ENCODE measurements around the gene BBIP1. TPM values are rescaled to one million over a fixed set of nuclear protein-coding genes. Genes with fewer than 3 reads are reported as not detected.

Gene BBIP1
- total RNA-seq, 3 donors from 2014 or later (not counting 1 experiment from before 2014, with no cell fraction given): 27.2 to 58.6 (median 27.7) TPM

GRCh38 chr10:110857265-110858171 is 61.5 kb downstream of the BBIP1 start:
- Mint-ChIP-seq H3K4me3 (no peak overlapping the region), H3K4me1 (peaks cover 58 to 62% of the 10 kb centered on the region in 2 donors), H3K27me3 (ENCODE audit: low read depth in 2 of 2) (no peaks in the 10 kb centered on the region), H3K9me3 (no peaks in the 10 kb centered on the region), H3K27ac (peak overlapping the region in 1 of 2 donors; percentile 10), H3K36me3 (no peaks in the 10 kb centered on the region)
- DNase-seq (peak in 1 of 2 donors; percentile 65), ATAC-seq (peak in 1 of 3 donors; percentile 48)
- Histone ChIP-seq H3K27ac (ENCODE audit: low read length) (peak overlapping the region; percentile 92), H3K9me3 (ENCODE audit: control insufficient read depth, insufficient read depth, low read length) (no peaks in the 10 kb centered on the region), H3K27me3 (ENCODE audit: control insufficient read depth, insufficient read depth, low read length) (no peaks in the 10 kb centered on the region), H3K36me3 (ENCODE audit: control insufficient read depth, insufficient read depth, low read length) (no peaks in the 10 kb centered on the region), H3K4me3 (ENCODE audit: low read length) (no peak overlapping the region), H3K4me1 (ENCODE audit: control insufficient read depth, insufficient read depth, low read length) (peaks cover 50% of the 10 kb centered on the region)
- TF ChIP-seq CTCF (IDR thresholded peaks at IDR 0.05): no peak
- intact Hi-C loops (cut with micrococcal nuclease): no loop called here
- 48% methylated on average over 12 of the region's 12 CpGs for WGBS (ENCODE audit: insufficient coverage)

GRCh38 chr10:110853921-110854605 is 64.9 kb downstream of the BBIP1 start:
- no peaks in the 10 kb centered on the region for H3K9me3 ChIP-seq (ENCODE audit: control insufficient read depth, insufficient read depth, low read length)

GRCh38 chr10:110852947-110853346 is 66.0 kb downstream of the BBIP1 start:
- H3K4me3 ChIP-seq (ENCODE audit: low read length): no peak overlapping the region
- no peaks in the 10 kb centered on the region for H3K27me3 ChIP-seq (ENCODE audit: control insufficient read depth, insufficient read depth, low read length)
- intact Hi-C loops (cut with micrococcal nuclease): no loop called here
- Mint-ChIP-seq H3K27ac (no peak overlapping the region), H3K9me3 (peaks cover 0 to 3% of the 10 kb centered on the region in 2 donors), H3K4me1 (peaks cover 61 to 62% of the 10 kb centered on the region in 2 donors), H3K4me3 (no peak overlapping the region), H3K27me3 (ENCODE audit: low read depth in 2 of 2) (no peaks in the 10 kb centered on the region), H3K36me3 (no peaks in the 10 kb centered on the region)
- peak in 1 of 2 donors; percentile 6 for DNase-seq
- no peak overlapping the region for H3K27ac ChIP-seq (ENCODE audit: low read length)
- TF ChIP-seq CTCF (IDR thresholded peaks at IDR 0.05): no peak
- no peaks in the 10 kb centered on the region for H3K9me3 ChIP-seq (ENCODE audit: control insufficient read depth, insufficient read depth, low read length)
- H3K4me1 ChIP-seq (ENCODE audit: control insufficient read depth, insufficient read depth, low read length): peaks cover 50% of the 10 kb centered on the region
- H3K36me3 ChIP-seq (ENCODE audit: control insufficient read depth, insufficient read depth, low read length): no peaks in the 10 kb centered on the region
- 83% methylated on average over 4 of the region's 4 CpGs for WGBS (ENCODE audit: insufficient coverage)
- ATAC-seq: no peak

More at GRCh38 chr10:110853921-110854605, 64.9 kb downstream of the BBIP1 start:
- DNase-seq (peak in 1 of 2 donors; percentile 15), ATAC-seq (no peak)
- peaks cover 53% of the 10 kb centered on the region for H3K4me1 ChIP-seq (ENCODE audit: control insufficient read depth, insufficient read depth, low read length)
- no peaks in the 10 kb centered on the region for H3K36me3 ChIP-seq (ENCODE audit: control insufficient read depth, insufficient read depth, low read length)
- no peak overlapping the region for H3K4me3 Mint-ChIP-seq
- TF ChIP-seq CTCF (IDR thresholded peaks at IDR 0.05): no peak
- H3K27ac ChIP-seq (ENCODE audit: low read length): no peak overlapping the region
- H3K4me3 ChIP-seq (ENCODE audit: low read length): no peak overlapping the region
- intact Hi-C loops (cut with micrococcal nuclease): no loop called here
- no peaks in the 10 kb centered on the region for H3K27me3 ChIP-seq (ENCODE audit: control insufficient read depth, insufficient read depth, low read length)
- peaks cover 0 to 3% of the 10 kb centered on the region in 2 donors for H3K9me3 Mint-ChIP-seq
- no peaks in the 10 kb centered on the region for H3K36me3 Mint-ChIP-seq
- H3K27me3 Mint-ChIP-seq (ENCODE audit: low read depth in 2 of 2): no peaks in the 10 kb centered on the region
- H3K27ac Mint-ChIP-seq: no peak overlapping the region
- H3K4me1 Mint-ChIP-seq: peaks cover 63 to 64% of the 10 kb centered on the region in 2 donors
